Lower leg skin (tissue), 3 donors: ENCODE data around the gene ANAPC16.

Source experiments
- CTCF ChIP-seq, 3 donors: fragments of 450-650 bp; IDR thresholded peaks; one replicate each; pipeline ENCODE4 v1.5.1; 2016; ENCODE audit warnings: antibody characterized with exemption in 3 of 3, mild to moderate bottlenecking in 3 of 3, moderate library complexity in 2 of 3
- POLR2A ChIP-seq, 2 donors: fragments of 450-650 bp; IDR thresholded peaks; one replicate each; pipeline ENCODE4 v1.6.1; 2016 to 2017; ENCODE audit warnings: antibody characterized with exemption in 2 of 2, mild to moderate bottlenecking in 1 of 2, moderate library complexity in 1 of 2

DNA sequence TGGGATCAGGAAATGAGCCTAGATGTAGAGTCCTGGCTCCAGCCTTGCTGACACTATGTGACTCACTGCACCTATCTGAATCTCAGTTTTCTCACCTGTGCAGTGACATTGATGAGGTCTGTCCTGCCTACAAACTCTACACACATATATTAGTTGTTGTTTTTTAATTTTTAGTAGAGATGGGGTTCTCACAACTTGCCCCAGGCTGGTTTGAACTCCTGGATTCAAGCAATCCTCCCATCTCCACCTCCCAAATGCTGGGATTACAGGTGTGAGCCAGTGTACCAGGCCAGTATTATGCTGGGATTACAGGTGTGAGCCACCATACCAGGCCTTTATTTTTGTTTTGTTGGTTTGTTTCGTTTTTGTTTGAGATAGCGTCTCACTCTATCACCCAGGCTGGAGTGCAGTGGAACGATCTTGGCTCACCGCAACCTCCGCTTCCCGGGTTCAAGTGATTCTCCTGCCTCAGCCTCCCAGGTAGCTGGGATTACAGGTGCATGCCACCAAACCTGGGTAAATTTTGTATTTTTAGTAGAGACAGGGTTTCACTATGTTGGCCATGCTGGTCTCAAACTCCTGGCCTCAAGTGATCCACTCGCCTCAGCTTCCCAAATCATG is 46.1 kb downstream of the ANAPC16 start:
- TF ChIP-seq CTCF (IDR thresholded peaks at IDR 0.05) = no peak
- TF ChIP-seq POLR2A (IDR thresholded peaks at IDR 0.05) = no peak
